ENCODE measurements around the gene AKR1C2. TPM values are rescaled to one million over a fixed set of nuclear protein-coding genes. Genes with fewer than 3 reads are reported as not detected.
"Not testable (repeated sequence)": the region's sequence is repeated elsewhere in the genome, so short reads cannot be mapped to it uniquely, and the experiment has no call there.

Gene AKR1C2
- total and polyA plus RNA-seq, 9 of the 15 experiments (the other 6 are each of a cell fraction or from before 2014, with no cell fraction given): 13.8 to 74.0 (median 30.5) TPM

GRCh38 chr10:4990217-4990616, 13.4 kb downstream of the AKR1C2 start:
- FAIRE-seq: no peak
- DNase-seq (ENCODE audit: extremely low read depth in 1 of 4, low spot score in 3 of 4): no peak
- no peak overlapping the region for H3K27ac ChIP-seq (ENCODE audit: extremely low read depth, low read depth, low read length)
- H3K4me1 ChIP-seq (replicated peaks in 1 of 2; ENCODE audit: control insufficient read depth in 2 of 2, insufficient read depth in 2 of 2, low read length in 2 of 2): no peaks in the 10 kb centered on the region
- BruUV-seq (replicated peaks): no TSS peak
- no peaks in the 10 kb centered on the region for H3K79me2 ChIP-seq (ENCODE audit: control insufficient read depth, insufficient read depth, low read length)
- no peak for ATAC-seq
- in situ Hi-C loops (cut with MboI) (no loop called here), intact Hi-C loops (cut with micrococcal nuclease) (no loop called here)
- no peaks in the 10 kb centered on the region for H3K27me3 ChIP-seq (ENCODE audit: control insufficient read depth in 2 of 2, insufficient read depth in 2 of 2, low read length in 2 of 2)
- no peak overlapping the region for H2AFZ ChIP-seq (ENCODE audit: low read depth, low read length)
- ChIA-PET CTCF (ENCODE audit: low intra/inter-chr PET ratio) (no interaction called here), POLR2A (no interaction called here)
- no peaks in the 10 kb centered on the region; the same call in 1 of the 2 replicates for H3K9me3 ChIP-seq (replicated peaks; ENCODE audit: control insufficient read depth, insufficient read depth, low read depth, low read length)
- H3K4me3 ChIP-seq: no peak overlapping the region
- H3K36me3 ChIP-seq (ENCODE audit: control insufficient read depth, insufficient read depth, low read length): peaks cover 7% of the 10 kb centered on the region; the same call in 1 of the 3 replicates
- H4K20me1 ChIP-seq (replicated peaks; ENCODE audit: control insufficient read depth, insufficient read depth, low read length): no peaks in the 10 kb centered on the region
- no peak overlapping the region for H3K4me2 ChIP-seq (ENCODE audit: insufficient read depth, low read length)
- H3K9ac ChIP-seq (ENCODE audit: insufficient read depth in 1 of 2, low read depth in 2 of 2, low read length in 2 of 2): no peak overlapping the region
- H3K9me1 ChIP-seq (ENCODE audit: control insufficient read depth, insufficient read depth, low read length): no peaks in the 10 kb centered on the region
- no peak for TF ChIP-seq CHCHD3 (CRISPR knock-in tag; IDR thresholded peaks at IDR 0.05)
- TF ChIP-seq ZNF707 (CRISPR knock-in tag; conservative IDR thresholded peaks at IDR 0.05): no peak
- TF ChIP-seq ZNF12 (CRISPR knock-in tag; IDR thresholded peaks at IDR 0.05): no peak
- TF ChIP-seq TGIF2 (CRISPR knock-in tag; IDR thresholded peaks at IDR 0.05): no peak
- TF ChIP-seq HDGF (IDR thresholded peaks at IDR 0.05): no peak
- 87% methylated on average over 2 of the region's 2 CpGs for WGBS (ENCODE audit: insufficient coverage, low coverage, missing lambda C conversion rate)

DNA sequence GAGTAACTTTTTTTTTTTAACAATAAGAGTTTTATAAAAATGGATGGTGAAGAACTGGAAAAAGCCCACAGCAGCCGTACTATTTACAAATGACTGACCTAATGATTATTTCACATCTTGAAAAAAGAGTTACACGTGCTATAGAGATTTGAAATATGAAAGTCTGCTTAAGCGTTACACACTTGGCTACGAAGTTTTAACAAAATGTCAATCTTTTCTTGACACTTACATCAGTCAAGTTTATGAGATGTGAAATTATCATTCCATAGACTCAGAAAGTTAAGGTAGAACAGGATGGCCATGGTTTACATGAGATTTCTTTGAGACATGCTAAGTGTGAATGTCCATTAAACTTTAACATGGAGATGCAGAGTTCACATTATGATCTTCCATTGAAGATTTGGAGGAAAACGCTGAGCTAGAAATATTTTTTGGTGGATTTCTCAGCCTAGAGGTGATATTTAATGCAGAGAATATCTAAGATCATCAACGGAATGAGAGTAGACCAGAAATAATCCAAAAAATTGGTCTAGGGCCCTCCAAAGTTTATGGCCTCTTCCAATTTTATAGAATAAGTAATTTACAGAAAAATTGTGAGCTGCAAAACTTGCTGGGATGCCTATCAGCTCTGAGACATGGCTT, 15.5 kb downstream of the AKR1C2 start:
- H3K36me3 ChIP-seq (ENCODE audit: control insufficient read depth, insufficient read depth, low read length); ATAC-seq; H3K79me2 ChIP-seq (ENCODE audit: control insufficient read depth, insufficient read depth, low read length); H3K9me3 ChIP-seq (replicated peaks; ENCODE audit: control insufficient read depth, insufficient read depth, low read depth, low read length); BruUV-seq (replicated peaks); H3K4me2 ChIP-seq (ENCODE audit: insufficient read depth, low read length); H3K27me3 ChIP-seq (ENCODE audit: control insufficient read depth in 2 of 2, insufficient read depth in 2 of 2, low read length in 2 of 2); H2AFZ ChIP-seq (ENCODE audit: low read depth, low read length); DNase-seq (ENCODE audit: extremely low read depth in 1 of 4, low spot score in 3 of 4); FAIRE-seq; H3K4me1 ChIP-seq (replicated peaks in 1 of 2; ENCODE audit: control insufficient read depth in 2 of 2, insufficient read depth in 2 of 2, low read length in 2 of 2); H3K9ac ChIP-seq (ENCODE audit: insufficient read depth in 1 of 2, low read depth in 2 of 2, low read length in 2 of 2); H3K4me3 ChIP-seq; in situ Hi-C loops (cut with MboI); POLR2A ChIA-PET; H3K9me1 ChIP-seq (ENCODE audit: control insufficient read depth, insufficient read depth, low read length); H3K27ac ChIP-seq (ENCODE audit: extremely low read depth, low read depth, low read length); CTCF ChIA-PET (ENCODE audit: low intra/inter-chr PET ratio); H4K20me1 ChIP-seq (replicated peaks; ENCODE audit: control insufficient read depth, insufficient read depth, low read length): not testable (repeated sequence)
- intact Hi-C loops (cut with micrococcal nuclease): loop anchor here (10.0 kb wide), 1 partner anchor 447 kb away; no protein-coding TSS in a partner anchor
- WGBS (ENCODE audit: insufficient coverage, low coverage, missing lambda C conversion rate): 77% methylated on average over 6 of the region's 6 CpGs

Measured in K562 (cell line).